Stomach (tissue), 9 donors: ENCODE results near the gene SARM1. TPM values are rescaled to one million over a fixed set of nuclear protein-coding genes. Genes with fewer than 3 reads are reported as not detected.

Experiments
- DNase-seq, 2 donors: peaks; one replicate each; pipeline versions ENCODE4 v3.0.0 to v3.0.0-alpha.2; 2013 to 2019
- H3K27ac ChIP-seq, 5 donors: fragments of 200-600 bp in 4 of 5; sonication (generic) in 4 of 5; one replicate each; pipeline ENCODE4 v1.5.1; 2013 to 2019; ENCODE audit warnings: mild to moderate bottlenecking in 1 of 5, moderate library complexity in 1 of 5
- H3K27me3 ChIP-seq, 3 donors: fragments of 200-600 bp; sonication (generic); one replicate each; pipeline ENCODE4 v1.5.1; 2017 to 2019; ENCODE audit warnings: mixed run types in 1 of 3
- H3K36me3 ChIP-seq, 4 donors: fragments of 200-600 bp; sonication (generic); 1 replicate in 3 of 4; 2 replicates in 1 of 4; pipeline ENCODE4 v1.5.1; 2016 to 2019
- H3K4me1 ChIP-seq, 4 donors: fragments of 200-600 bp; sonication (generic); one replicate each; pipeline ENCODE4 v1.5.1; 2016 to 2019
- H3K4me3 ChIP-seq, 4 donors: fragments of 200-600 bp; sonication (generic) in 3 of 4; one replicate each; pipeline ENCODE4 v1.5.1; 2016 to 2019; ENCODE audit warnings: mild to moderate bottlenecking in 1 of 4
- H3K9me3 ChIP-seq, 4 donors: fragments of 200-600 bp; sonication (generic); one replicate each; pipeline ENCODE4 v1.5.1; 2016 to 2019
- CTCF ChIP-seq, 7 experiments: fragments of 450-650 bp in 4 of 7; fragments of 200-600 bp in 3 of 7; sonication (generic) in 3 of 7; IDR thresholded peaks; one replicate each; pipeline ENCODE4 v1.5.1; 2016 to 2019; ENCODE audit warnings: antibody characterized with exemption in 7 of 7, control low read depth in 2 of 7, mild to moderate bottlenecking in 1 of 7
- EP300 ChIP-seq: sonication (generic); formaldehyde crosslinking; IDR thresholded peaks from one replicate; pipeline ENCODE4 v1.6.1; 2017; ENCODE audit warnings: antibody characterized with exemption
- POLR2A ChIP-seq, 4 donors: fragments of 450-650 bp; IDR thresholded peaks; one replicate each; pipeline ENCODE4 v1.6.1; 2016; ENCODE audit warnings: antibody characterized with exemption in 4 of 4, control low read depth in 2 of 4, mild to moderate bottlenecking in 1 of 4, moderate library complexity in 1 of 4
- POLR2AphosphoS5 ChIP-seq, 3 donors: sonication (generic); formaldehyde crosslinking; IDR thresholded peaks; one replicate each; pipeline ENCODE4 v1.6.1; 2016; ENCODE audit warnings: antibody characterized with exemption in 3 of 3
- WGBS, 5 donors: extraction: QIAGEN DNeasy Blood & Tissue Kit in 3 of 5; methylation state at CpG; one replicate each; pipeline versions ENCODE4 v1.1.5 to v1.1.7; 2013 to 2018; 5-methylcytosine and 5-hydroxymethylcytosine counted together
- intact Hi-C: fragments of 100-400 bp; cut with DNase I; formaldehyde crosslinking; loops from one replicate; pipeline ENCODE4 v1.15.1; 2023; ENCODE audit warnings: low total_unique reads
- polyA plus RNA-seq, 3 donors: library from polyadenylated mRNA; stranded (reverse); fragments of 200-250 nt; gene quantifications; one replicate each; pipeline ENCODE4 v1.2.3, GENCODE V29; 2013
- total RNA-seq, 5 donors: library from RNA; depleted of rRNA; stranded (reverse); fragments of >200 nt; gene quantifications; one replicate each; pipeline versions ENCODE4 v1.1.0 to v1.2.3, GENCODE V29; 2014 to 2016
- donor health status: healthy with polysubstance abuse.
- donor health status: Bipolar disorder and iron deficiency.
- donor health status: healthy.

The SARM1 gene
- total and polyA plus RNA-seq, 8 donors, result 4.6 to 58.3 (median 11.7) TPM

DNA sequence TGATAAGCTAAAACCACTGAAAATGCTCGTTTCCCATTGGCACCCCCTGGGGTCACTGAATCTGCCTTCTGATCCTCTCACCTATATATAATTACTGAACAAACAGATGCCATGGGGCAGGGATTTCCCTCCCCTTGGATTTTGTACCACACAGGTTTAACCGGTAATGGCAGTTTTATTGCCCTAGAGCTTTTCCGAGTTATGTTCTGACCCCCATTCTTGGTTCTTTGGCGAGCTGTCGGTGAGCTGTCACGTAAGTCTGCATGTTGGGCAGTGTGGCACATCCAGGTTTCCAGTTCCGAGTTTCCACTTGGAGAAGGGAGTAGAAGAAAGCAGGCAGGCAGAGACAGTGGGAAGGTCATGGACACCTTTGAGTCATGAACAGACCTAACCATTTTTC is 45.4 kb upstream of the SARM1 start:
- no peaks in the 10 kb centered on the region for H3K9me3 ChIP-seq
- H3K4me1 ChIP-seq, result peaks cover 15 to 58% (median 27%) of the 10 kb centered on the region in 4 donors
- no peak for TF ChIP-seq POLR2A (IDR thresholded peaks at IDR 0.05)
- TF ChIP-seq POLR2AphosphoS5 (IDR thresholded peaks at IDR 0.05), result peak in 1 of 3 donors; percentile 36
- H3K36me3 ChIP-seq, result peaks cover 31 to 53% (median 50%) of the 10 kb centered on the region in 4 donors
- peak; percentile 52 to 84 for DNase-seq
- 31 to 61% (median 35%) methylated on average over 7 of the region's 7 CpGs for WGBS, 5 donors
- H3K27me3 ChIP-seq, result no peaks in the 10 kb centered on the region
- intact Hi-C loops, result no loop called here
- H3K4me3 ChIP-seq, result no peak overlapping the region
- H3K27ac ChIP-seq, result peak overlapping the region; percentile 42 to 81 (median 68)

DNA sequence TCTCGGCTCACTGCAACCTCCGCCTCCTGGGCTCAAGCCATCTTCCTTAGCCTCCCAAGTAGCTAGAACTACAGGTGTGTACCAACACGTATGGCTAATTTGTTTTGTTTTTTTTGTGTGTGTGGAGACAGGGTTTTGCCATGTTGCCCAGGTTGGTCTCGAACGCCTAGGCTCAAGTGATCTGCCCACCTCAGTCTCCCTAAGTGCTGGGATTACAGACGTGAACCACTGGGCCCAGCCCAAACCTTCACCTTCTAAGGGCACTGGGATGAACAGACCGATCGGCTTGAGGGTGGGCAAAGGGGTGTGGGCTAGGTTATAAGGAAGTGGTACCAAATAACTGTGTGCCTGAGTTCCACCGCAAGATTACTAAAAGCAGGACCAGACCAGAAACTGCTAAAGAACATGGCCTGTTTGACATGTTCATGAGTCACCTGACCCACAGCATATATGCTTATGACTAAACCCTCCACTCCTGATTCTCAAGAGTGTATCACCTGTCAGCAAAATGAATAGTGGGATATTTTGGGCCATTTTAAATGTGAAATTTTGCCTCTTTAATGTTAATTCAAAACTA is 44.4 kb upstream of the SARM1 start:
- H3K27me3 ChIP-seq, result no peaks in the 10 kb centered on the region
- H3K27ac ChIP-seq, result peak overlapping the region; percentile 12 to 81 (median 68)
- no peak overlapping the region for H3K4me3 ChIP-seq
- peak in 1 of 2 donors; percentile 16 for DNase-seq
- WGBS, 5 donors, result 77 to 93% (median 85%) methylated on average over 9 of the region's 9 CpGs
- H3K9me3 ChIP-seq, result no peaks in the 10 kb centered on the region
- no peak for TF ChIP-seq POLR2A (IDR thresholded peaks at IDR 0.05)
- TF ChIP-seq POLR2AphosphoS5 (IDR thresholded peaks at IDR 0.05), result no peak
- TF ChIP-seq CTCF (IDR thresholded peaks at IDR 0.05), result no peak
- TF ChIP-seq EP300, result no peak
- peaks cover 16 to 54% (median 26%) of the 10 kb centered on the region in 4 donors for H3K4me1 ChIP-seq
- H3K36me3 ChIP-seq, result peaks cover 36 to 63% (median 59%) of the 10 kb centered on the region in 4 donors
- intact Hi-C loops, result no loop called here

DNA sequence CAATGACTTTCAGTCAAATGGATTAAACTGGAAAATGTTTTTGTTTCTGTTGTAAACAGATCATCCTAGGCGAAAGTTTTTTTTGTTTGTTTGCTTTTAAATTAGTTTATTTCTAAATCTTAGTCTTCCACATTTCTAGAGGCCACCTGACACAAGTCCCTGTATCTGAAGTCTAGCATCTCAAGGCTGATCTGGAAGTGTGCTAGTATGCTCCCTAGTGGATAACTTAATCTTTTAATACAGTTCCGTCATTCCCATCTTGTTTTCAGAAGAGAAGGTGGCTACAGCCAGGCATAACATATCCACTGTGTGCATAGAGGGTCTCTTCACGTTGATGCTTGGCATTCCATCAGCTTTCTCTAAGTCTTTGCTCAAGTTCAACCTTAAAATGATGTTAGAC is 43.8 kb upstream of the SARM1 start:
- Histone ChIP-seq H3K27ac (no peak overlapping the region), H3K4me1 (peaks cover 20 to 55% (median 27%) of the 10 kb centered on the region in 4 donors), H3K9me3 (no peaks in the 10 kb centered on the region), H3K4me3 (no peak overlapping the region), H3K27me3 (no peaks in the 10 kb centered on the region), H3K36me3 (peaks cover 36 to 64% (median 60%) of the 10 kb centered on the region in 4 donors)
- intact Hi-C loops, result no loop called here
- DNase-seq, result no peak
- TF ChIP-seq POLR2AphosphoS5 (IDR thresholded peaks at IDR 0.05), result no peak
- TF ChIP-seq CTCF (IDR thresholded peaks at IDR 0.05), result no peak
- no peak for TF ChIP-seq POLR2A (IDR thresholded peaks at IDR 0.05)
- no peak for TF ChIP-seq EP300
- 48 to 60% (median 50%) methylated on average over 3 of the region's 3 CpGs for WGBS, 5 donors

GRCh38 chr17:28328325-28328724 is 43.2 kb upstream of the SARM1 start:
- TF ChIP-seq POLR2A (IDR thresholded peaks at IDR 0.05) (no peak), POLR2AphosphoS5 (IDR thresholded peaks at IDR 0.05) (no peak), CTCF (IDR thresholded peaks at IDR 0.05) (no peak), EP300 (no peak)
- intact Hi-C loops, result no loop called here
- Histone ChIP-seq H3K27ac (no peak overlapping the region), H3K4me3 (no peak overlapping the region), H3K4me1 (peaks cover 24 to 56% (median 33%) of the 10 kb centered on the region in 4 donors), H3K36me3 (peaks cover 36 to 64% (median 60%) of the 10 kb centered on the region in 4 donors), H3K9me3 (no peaks in the 10 kb centered on the region), H3K27me3 (no peaks in the 10 kb centered on the region)
- WGBS, 5 donors, result 73 to 75% (median 75%) methylated on average over 4 of the region's 4 CpGs
- DNase-seq, result peak in 1 of 2 donors; percentile 14

DNA sequence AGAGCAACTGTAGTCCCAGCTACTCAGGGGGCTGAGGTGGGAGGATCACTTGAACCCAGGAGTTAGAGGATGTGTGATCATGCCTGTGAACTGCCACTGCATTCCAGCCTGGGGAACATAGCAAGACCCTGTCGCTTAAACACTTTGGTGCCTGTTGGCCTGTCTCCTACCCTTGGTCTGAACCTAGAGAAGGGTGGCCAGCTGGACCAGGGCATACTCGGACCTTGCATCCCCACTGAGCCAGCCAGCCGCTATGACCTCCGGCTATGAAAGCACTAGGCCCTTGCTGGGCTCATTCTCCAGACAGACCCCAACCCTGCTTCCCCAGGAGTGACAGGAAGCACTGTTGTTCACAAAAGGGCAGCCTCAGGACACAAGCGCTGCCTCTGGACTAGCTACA is 40.8 kb upstream of the SARM1 start:
- no peaks in the 10 kb centered on the region for H3K9me3 ChIP-seq

More for the DNA sequence above, 40.8 kb upstream of the SARM1 start:
- intact Hi-C loops, result no loop called here
- H3K4me1 ChIP-seq, result peaks cover 27 to 49% (median 36%) of the 10 kb centered on the region in 4 donors
- H3K4me3 ChIP-seq, result no peak overlapping the region
- 75 to 100% (median 91%) methylated on average over 2 to 5 of the region's 5 CpGs for WGBS, 5 donors
- peak in 1 of 2 donors; percentile 17 for DNase-seq
- peaks cover 36 to 64% (median 60%) of the 10 kb centered on the region in 4 donors for H3K36me3 ChIP-seq
- H3K27ac ChIP-seq, result no peak overlapping the region
- H3K27me3 ChIP-seq, result no peaks in the 10 kb centered on the region
- no peak for TF ChIP-seq POLR2AphosphoS5 (IDR thresholded peaks at IDR 0.05)
- TF ChIP-seq POLR2A (IDR thresholded peaks at IDR 0.05), result no peak
- TF ChIP-seq EP300, result no peak
- no peak for TF ChIP-seq CTCF (IDR thresholded peaks at IDR 0.05)
